Measurements from ENCODE around the gene ATRX.
"Not testable (repeated sequence)": the region's sequence is repeated elsewhere in the genome, so short reads cannot be mapped to it uniquely, and the experiment has no call there.

Gene ATRX

GRCh38 chrX:77548751-77549150, 237.3 kb downstream of the ATRX start:
- Histone ChIP-seq H3K9me3 (ENCODE audit: control insufficient read depth, insufficient read depth, low read depth, low read length) (no peaks in the 10 kb centered on the region; the same call in 1 of the 2 replicates), H3K27ac (ENCODE audit: extremely low read depth, low read depth, low read length) (no peak overlapping the region), H3K4me3 (ENCODE audit: low read depth, low read length) (no peak overlapping the region), H3K4me1 (ENCODE audit: control insufficient read depth, insufficient read depth, low read length) (no peaks in the 10 kb centered on the region; the same call in 1 of the 2 replicates), H3K36me3 (ENCODE audit: control insufficient read depth in 2 of 2, insufficient read depth in 1 of 2, low read length in 2 of 2) (peaks cover 5 to 9% of the 10 kb centered on the region in 2 experiments; a peak in 2 of 3 replicates)
- ChIA-PET CTCF (interaction anchor here (0.6 kb wide), 1 partner anchor 9 kb away, joined by 3 read pairs; no protein-coding TSS in a partner anchor), POLR2A (no interaction called here)
- TF ChIP-seq ZBTB6 (tag by site-specific recombination; IDR thresholded peaks at IDR 0.05) (no peak), ZFHX2 (tag by site-specific recombination; conservative IDR thresholded peaks at IDR 0.05) (no peak), ZNF155 (tag by site-specific recombination; IDR thresholded peaks at IDR 0.05) (no peak), ZNF18 (tag by site-specific recombination; IDR thresholded peaks at IDR 0.05) (no peak), ZNF624 (tag by site-specific recombination; IDR thresholded peaks at IDR 0.05) (no peak), ZNF529 (tag by site-specific recombination; IDR thresholded peaks at IDR 0.05; ENCODE audit: insufficient replicate concordance) (no peak)

- CTCF ChIA-PET, result not testable (repeated sequence)
Observed at GRCh38 chrX:77539778-77540177, 246.2 kb downstream of the ATRX start.

GRCh38 chrX:77531261-77531660, 254.8 kb downstream of the ATRX start:
- H3K4me3 ChIP-seq (ENCODE audit: low read depth, low read length); H3K36me3 ChIP-seq (ENCODE audit: control insufficient read depth in 2 of 2, insufficient read depth in 1 of 2, low read length in 2 of 2); H3K27ac ChIP-seq (ENCODE audit: extremely low read depth, low read depth, low read length); H3K4me1 ChIP-seq (ENCODE audit: control insufficient read depth, insufficient read depth, low read length); H3K9me3 ChIP-seq (ENCODE audit: control insufficient read depth, insufficient read depth, low read depth, low read length); POLR2A ChIA-PET: not testable (repeated sequence)
- CTCF ChIA-PET, result interaction anchor here (1.1 kb wide), 1 partner anchor 8 kb away, joined by 4 read pairs; no protein-coding TSS in a partner anchor

More at GRCh38 chrX:77539778-77540177, 246.2 kb downstream of the ATRX start:
- H3K4me3 ChIP-seq (ENCODE audit: low read depth, low read length); H3K36me3 ChIP-seq (ENCODE audit: control insufficient read depth in 2 of 2, insufficient read depth in 1 of 2, low read length in 2 of 2); POLR2A ChIA-PET; H3K4me1 ChIP-seq (ENCODE audit: control insufficient read depth, insufficient read depth, low read length); H3K27ac ChIP-seq (ENCODE audit: extremely low read depth, low read depth, low read length); H3K9me3 ChIP-seq (ENCODE audit: control insufficient read depth, insufficient read depth, low read depth, low read length): not testable (repeated sequence)

- CTCF ChIA-PET, result no interaction called here
- Histone ChIP-seq H3K4me3 (ENCODE audit: low read depth, low read length) (no peak overlapping the region), H3K9me3 (ENCODE audit: control insufficient read depth, insufficient read depth, low read depth, low read length) (no peaks in the 10 kb centered on the region), H3K4me1 (ENCODE audit: control insufficient read depth, insufficient read depth, low read length) (no peaks in the 10 kb centered on the region), H3K27ac (ENCODE audit: extremely low read depth, low read depth, low read length) (no peak overlapping the region), H3K36me3 (ENCODE audit: control insufficient read depth in 2 of 2, insufficient read depth in 1 of 2, low read length in 2 of 2) (peaks cover 0 to 2% of the 10 kb centered on the region in 2 experiments; a peak in 2 of 3 replicates)
- POLR2A ChIA-PET, result no interaction called here
- TF ChIP-seq ZNF426 (tag by site-specific recombination; IDR thresholded peaks at IDR 0.05) (no peak), ZNF274 (IDR thresholded peaks at IDR 0.05; ENCODE audit: low read length) (no peak), ZNF274 (tag by site-specific recombination; IDR thresholded peaks at IDR 0.05; ENCODE audit: borderline replicate concordance) (no peak), ZNF133 (tag by site-specific recombination; IDR thresholded peaks at IDR 0.05) (no peak), ZNF423 (tag by site-specific recombination; IDR thresholded peaks at IDR 0.05) (no peak), ZBTB20 (tag by site-specific recombination; IDR thresholded peaks at IDR 0.05) (no peak), SALL2 (tag by site-specific recombination; IDR thresholded peaks at IDR 0.05; ENCODE audit: borderline replicate concordance) (no peak), ZNF324 (tag by site-specific recombination; IDR thresholded peaks at IDR 0.05) (no peak), TSHZ1 (tag by site-specific recombination; IDR thresholded peaks at IDR 0.05; ENCODE audit: borderline replicate concordance) (no peak), KLF8 (tag by site-specific recombination; IDR thresholded peaks at IDR 0.05) (no peak), ZNF404 (tag by site-specific recombination; IDR thresholded peaks at IDR 0.05) (no peak), ZNF624 (tag by site-specific recombination; IDR thresholded peaks at IDR 0.05) (no peak), MEIS1 (CRISPR knock-in tag; IDR thresholded peaks at IDR 0.05; ENCODE audit: borderline replicate concordance) (no peak), ZNF155 (tag by site-specific recombination; IDR thresholded peaks at IDR 0.05) (no peak), ZNF580 (tag by site-specific recombination; IDR thresholded peaks at IDR 0.05) (no peak), ZNF670 (tag by site-specific recombination; IDR thresholded peaks at IDR 0.05; ENCODE audit: low read depth) (no peak), ZNF362 (tag by site-specific recombination; IDR thresholded peaks at IDR 0.05) (no peak)
Observed at GRCh38 chrX:77528034-77528433, 258.0 kb downstream of the ATRX start.
